C4-2B (cell line): Measurements from ENCODE around the gene RSPH6A.

Source experiments
- CTCF ChIP-seq: fragments of 450-650 bp; conservative IDR thresholded peaks from 2 replicates; pipeline ENCODE4 v1.5.1; 2017; ENCODE audit warnings: mild to moderate bottlenecking
- ZFX ChIP-seq: fragments of 450-650 bp; IDR thresholded peaks from 2 replicates; pipeline ENCODE4 v1.6.1; 2017

- TF ChIP-seq CTCF (no peak), ZFX (no peak)
Measured at GRCh38 chr19:45800070-45800553, 15.0 kb downstream of the RSPH6A start.
